ENCODE data around the gene INPP5A.

DNA sequence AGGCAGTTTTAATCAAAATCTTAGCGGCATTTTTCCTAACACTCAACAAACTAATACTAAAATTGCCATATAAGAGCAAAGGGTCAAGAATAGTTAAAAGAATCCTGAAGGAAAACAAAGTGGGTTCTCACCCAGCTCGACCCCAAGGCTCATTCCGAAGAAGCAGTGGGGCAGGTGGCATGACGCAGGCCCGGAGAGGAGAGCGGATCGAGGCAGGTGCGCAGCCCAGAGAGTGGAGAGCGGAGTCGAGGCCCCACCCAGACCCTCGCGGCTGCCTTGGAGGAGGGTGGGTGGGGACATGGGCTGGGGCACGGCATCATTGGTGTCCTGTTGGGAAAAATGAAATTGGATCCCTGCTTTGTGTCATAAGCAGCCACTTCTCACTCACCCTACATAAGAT, 109.8 kb downstream of the INPP5A start:
- no peak for TF ChIP-seq SP1 (IDR thresholded peaks at IDR 0.05; ENCODE audit: low read depth, low read length)
- no peak for TF ChIP-seq POLR2A (IDR thresholded peaks at IDR 0.05; ENCODE audit: low read depth, low read length)
- TF ChIP-seq, protein P1, sequence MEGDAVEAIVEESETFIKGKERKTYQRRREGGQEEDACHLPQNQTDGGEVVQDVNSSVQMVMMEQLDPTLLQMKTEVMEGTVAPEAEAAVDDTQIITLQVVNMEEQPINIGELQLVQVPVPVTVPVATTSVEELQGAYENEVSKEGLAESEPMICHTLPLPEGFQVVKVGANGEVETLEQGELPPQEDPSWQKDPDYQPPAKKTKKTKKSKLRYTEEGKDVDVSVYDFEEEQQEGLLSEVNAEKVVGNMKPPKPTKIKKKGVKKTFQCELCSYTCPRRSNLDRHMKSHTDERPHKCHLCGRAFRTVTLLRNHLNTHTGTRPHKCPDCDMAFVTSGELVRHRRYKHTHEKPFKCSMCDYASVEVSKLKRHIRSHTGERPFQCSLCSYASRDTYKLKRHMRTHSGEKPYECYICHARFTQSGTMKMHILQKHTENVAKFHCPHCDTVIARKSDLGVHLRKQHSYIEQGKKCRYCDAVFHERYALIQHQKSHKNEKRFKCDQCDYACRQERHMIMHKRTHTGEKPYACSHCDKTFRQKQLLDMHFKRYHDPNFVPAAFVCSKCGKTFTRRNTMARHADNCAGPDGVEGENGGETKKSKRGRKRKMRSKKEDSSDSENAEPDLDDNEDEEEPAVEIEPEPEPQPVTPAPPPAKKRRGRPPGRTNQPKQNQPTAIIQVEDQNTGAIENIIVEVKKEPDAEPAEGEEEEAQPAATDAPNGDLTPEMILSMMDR (IDR thresholded peaks at IDR 0.05 in 2 of 3, conservative IDR thresholded peaks at IDR 0.05 in 1 of 3; ENCODE audit: control insufficient read depth in 2 of 3, extremely low read depth in 1 of 3, insufficient read depth in 1 of 3, low read depth in 3 of 3, low read length in 3 of 3), result no peak
- no peak for TF ChIP-seq SIX5 (IDR thresholded peaks at IDR 0.05; ENCODE audit: low read depth, low read length, severe bottlenecking)
- TF ChIP-seq POLR2AphosphoS5 (IDR thresholded peaks at IDR 0.05; ENCODE audit: low read length), result no peak

Measured in GM12878 (cell line).